Loucy (cell line): ENCODE measurements around the gene FAF2.
A peak's percentile ranks its signal among the peaks of the same experiment; 100 is the strongest.

Source experiments
- H2AFZ ChIP-seq: fragments of 200-600 bp; sonication (generic); 2 replicates; pipeline ENCODE4 v1.6.0; 2016; ENCODE audit warnings: antibody characterized with exemption, mild to moderate bottlenecking, low read length, moderate library complexity
- H3F3A ChIP-seq: fragments of 200-600 bp; 2 replicates; pipeline ENCODE4 v1.6.0; 2016; ENCODE audit warnings: antibody characterized with exemption, low read depth, mild to moderate bottlenecking
- H3K27me3 ChIP-seq: fragments of 200-600 bp; sonication (generic); 2 replicates; pipeline ENCODE4 v1.6.1; 2014; ENCODE audit warnings: low read length, mild to moderate bottlenecking; ENCODE audit not compliant: insufficient read depth, poor library complexity, severe bottlenecking
- H3K36me3 ChIP-seq: fragments of 200-600 bp; sonication (generic); 2 replicates; pipeline ENCODE4 v1.6.1; 2016; ENCODE audit warnings: low read length; ENCODE audit not compliant: insufficient read depth
- H3K4me1 ChIP-seq: fragments of 200-600 bp; sonication (generic); 2 replicates; pipeline ENCODE4 v1.5.1; 2014; ENCODE audit warnings: low read length, mild to moderate bottlenecking; ENCODE audit not compliant: insufficient read depth, poor library complexity, severe bottlenecking
- H3K4me2 ChIP-seq: fragments of 200-600 bp; sonication (generic); 2 replicates; pipeline ENCODE4 v1.6.0; 2014; ENCODE audit warnings: antibody characterized with exemption, low read length, low read depth, mild to moderate bottlenecking; ENCODE audit not compliant: poor library complexity, severe bottlenecking
- H3K4me3 ChIP-seq: fragments of 200-600 bp; sonication (generic); 2 replicates; pipeline ENCODE4 v1.5.1; 2014; ENCODE audit warnings: low read length, mild to moderate bottlenecking, mixed read lengths; ENCODE audit not compliant: poor library complexity, severe bottlenecking
- H3K79me2 ChIP-seq: fragments of 200-600 bp; sonication (generic); 2 replicates; pipeline ENCODE4 v1.6.1; 2014; ENCODE audit warnings: low read length; ENCODE audit not compliant: insufficient read depth
- H3K9ac ChIP-seq: fragments of 200-600 bp; sonication (generic); 2 replicates; pipeline ENCODE4 v1.6.0; 2014; ENCODE audit warnings: mild to moderate bottlenecking, low read depth, low read length, moderate library complexity; ENCODE audit not compliant: poor library complexity, severe bottlenecking
- H3K9me2 ChIP-seq: fragments of 200-600 bp; sonication (generic); replicated peaks from 2 replicates; pipeline ENCODE4 v1.6.1; 2016; ENCODE audit warnings: low read depth, low read length, mixed read lengths
- H3K9me3 ChIP-seq: fragments of 200-600 bp; sonication (generic); 2 replicates; pipeline ENCODE4 v1.6.1; 2014; ENCODE audit warnings: mild to moderate bottlenecking, antibody characterized with exemption, low read length, low read depth; ENCODE audit not compliant: insufficient read depth
- H4K20me1 ChIP-seq: fragments of 200-600 bp; sonication (generic); 2 replicates; pipeline ENCODE4 v1.6.0; 2014; ENCODE audit warnings: antibody characterized with exemption, low read length, mild to moderate bottlenecking; ENCODE audit not compliant: insufficient read depth, poor library complexity, severe bottlenecking
- CTCF ChIP-seq: fragments of 200-600 bp; sonication (generic); conservative IDR thresholded peaks from 2 replicates; pipeline ENCODE4 v1.5.1; 2014; ENCODE audit warnings: mild to moderate bottlenecking, antibody characterized with exemption, low read length
- EZH2phosphoT487 ChIP-seq: fragments of 200-600 bp; IDR thresholded peaks from 2 replicates; pipeline ENCODE4 v1.6.1; 2018; ENCODE audit warnings: antibody characterized with exemption, mild to moderate bottlenecking, moderate library complexity, borderline replicate concordance

The FAF2 gene

GRCh38 chr5:176540956-176541337, 92.8 kb downstream of the FAF2 start:
- Histone ChIP-seq H3K4me3 (peak overlapping the region; percentile 84), H3K27me3 (peaks cover 3% of the 10 kb centered on the region), H4K20me1 (no peaks in the 10 kb centered on the region), H3K36me3 (no peaks in the 10 kb centered on the region), H3K9me3 (no peaks in the 10 kb centered on the region), H3K4me1 (peaks cover 12% of the 10 kb centered on the region), H3K9me2 (no peaks in the 10 kb centered on the region), H3K79me2 (peaks cover 28% of the 10 kb centered on the region), H3K9ac (peak overlapping the region; percentile 88), H3K4me2 (peak overlapping the region; percentile 69), H2AFZ (no peak overlapping the region), H3F3A (no peaks in the 10 kb centered on the region)
- TF ChIP-seq CTCF (no peak), EZH2phosphoT487 (no peak)

DNA sequence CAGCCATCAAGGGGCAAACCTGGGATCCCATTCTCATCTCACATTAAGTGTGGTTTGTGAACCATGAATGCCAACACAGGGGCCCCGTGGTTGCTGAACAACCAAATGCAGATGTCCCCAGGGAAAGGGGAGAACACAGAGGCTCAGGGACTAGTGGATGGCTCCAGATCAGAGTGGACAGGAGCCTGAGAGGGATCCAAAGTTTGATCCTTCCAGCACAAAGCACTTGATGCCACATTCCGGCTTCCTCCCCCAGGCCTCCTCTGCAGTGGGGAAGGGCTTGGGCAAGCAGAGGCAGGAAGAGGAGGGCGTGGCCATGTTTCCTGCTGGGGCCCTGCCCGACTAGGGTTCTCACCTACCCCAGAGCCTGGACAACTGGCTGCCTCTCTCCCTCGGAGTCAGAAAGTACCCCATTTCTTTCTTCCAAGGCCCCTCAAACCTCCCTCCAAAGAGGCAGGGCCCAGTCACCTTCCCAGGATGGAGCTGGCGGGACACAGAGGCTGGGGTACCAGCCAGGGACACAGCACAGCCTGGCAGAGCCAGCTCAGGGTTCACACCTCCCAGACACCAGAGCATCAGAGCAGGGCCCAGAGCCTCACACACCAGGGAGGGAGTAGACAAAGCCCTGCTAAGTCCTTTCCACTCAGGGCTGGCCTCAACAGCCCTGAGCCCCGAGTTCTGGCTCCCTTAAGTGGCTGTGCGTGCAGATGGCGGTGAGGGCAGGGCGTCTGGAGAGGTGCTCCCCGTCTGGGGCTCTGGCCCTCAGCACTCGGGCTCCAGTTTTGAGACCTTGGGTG, 93.4 kb downstream of the FAF2 start:
- H3K36me3 ChIP-seq = no peaks in the 10 kb centered on the region
- TF ChIP-seq EZH2phosphoT487 = no peak
- no peak for TF ChIP-seq CTCF
- H3F3A ChIP-seq = no peaks in the 10 kb centered on the region
- H3K27me3 ChIP-seq = no peaks in the 10 kb centered on the region
- peak overlapping the region; percentile 84 for H3K4me3 ChIP-seq
- H3K9me2 ChIP-seq = no peaks in the 10 kb centered on the region
- peak overlapping the region; percentile 21; the same call in 1 of the 2 replicates for H2AFZ ChIP-seq
- H3K79me2 ChIP-seq = peaks cover 22% of the 10 kb centered on the region; the same call in 1 of the 2 replicates
- no peaks in the 10 kb centered on the region for H4K20me1 ChIP-seq
- H3K9me3 ChIP-seq = no peaks in the 10 kb centered on the region
- peak overlapping the region; percentile 69 for H3K4me2 ChIP-seq
- peak overlapping the region; percentile 88 for H3K9ac ChIP-seq
- peaks cover 12% of the 10 kb centered on the region for H3K4me1 ChIP-seq

DNA sequence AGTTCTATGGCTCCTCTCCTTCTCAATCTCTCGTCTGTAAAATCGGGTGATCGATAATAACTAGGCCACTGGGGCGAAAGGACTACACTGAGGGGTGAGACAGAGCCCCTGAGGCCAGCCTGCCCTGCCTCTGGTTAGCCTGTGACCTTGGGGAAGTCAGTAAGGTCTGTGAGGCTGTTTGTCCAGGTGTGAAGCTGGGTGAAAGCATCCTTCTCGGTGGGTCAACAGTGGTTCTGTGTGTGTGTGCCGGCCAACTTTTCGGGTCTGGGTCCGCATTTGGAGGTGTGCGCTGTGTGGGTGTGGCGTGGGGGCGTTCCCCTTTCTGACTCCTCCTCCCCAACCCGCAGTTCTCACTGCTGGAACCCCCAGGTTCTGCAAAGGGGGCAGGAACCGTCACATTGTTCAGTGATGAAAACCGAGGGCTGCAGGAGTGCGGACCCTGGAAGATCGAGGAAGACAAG, 94.0 kb downstream of the FAF2 start:
- no peak for TF ChIP-seq EZH2phosphoT487
- TF ChIP-seq CTCF = no peak
- Histone ChIP-seq H3K9me2 (no peaks in the 10 kb centered on the region), H3K79me2 (peaks cover 20% of the 10 kb centered on the region; the same call in 1 of the 2 replicates), H3F3A (no peaks in the 10 kb centered on the region), H3K27me3 (no peaks in the 10 kb centered on the region), H2AFZ (no peak overlapping the region), H4K20me1 (no peaks in the 10 kb centered on the region), H3K36me3 (no peaks in the 10 kb centered on the region), H3K4me3 (peak overlapping the region; percentile 84), H3K4me2 (peak overlapping the region; percentile 69), H3K4me1 (peaks cover 12% of the 10 kb centered on the region), H3K9me3 (no peaks in the 10 kb centered on the region), H3K9ac (peak overlapping the region; percentile 88)
